ENCODE data around the gene SLC37A1.

Gene SLC37A1

GRCh38 chr21:42547001-42547905, 33.6 kb downstream of the SLC37A1 start:
- TF ChIP-seq ZNF629 (tag by site-specific recombination; IDR thresholded peaks at IDR 0.05) (no peak), ZNF214 (tag by site-specific recombination; IDR thresholded peaks at IDR 0.05; ENCODE audit: borderline replicate concordance) (no peak), ZNF677 (tag by site-specific recombination; IDR thresholded peaks at IDR 0.05) (no peak), ZNF280C (tag by site-specific recombination; IDR thresholded peaks at IDR 0.05) (no peak), ZSCAN4 (tag by site-specific recombination; IDR thresholded peaks at IDR 0.05) (no peak), ZNF48 (tag by site-specific recombination; IDR thresholded peaks at IDR 0.05) (no peak), TSHZ1 (tag by site-specific recombination; IDR thresholded peaks at IDR 0.05; ENCODE audit: borderline replicate concordance) (no peak), ZSCAN23 (tag by site-specific recombination; IDR thresholded peaks at IDR 0.05) (no peak), SP7 (tag by site-specific recombination; IDR thresholded peaks at IDR 0.05) (no peak), INSM2 (tag by site-specific recombination; IDR thresholded peaks at IDR 0.05) (no peak), PRDM4 (tag by site-specific recombination; IDR thresholded peaks at IDR 0.05) (no peak), SETDB1 (IDR thresholded peaks at IDR 0.05; ENCODE audit: insufficient read length, low read length) (no peak), ZNF19 (tag by site-specific recombination; IDR thresholded peaks at IDR 0.05; ENCODE audit: low read depth) (no peak), GLIS2 (tag by site-specific recombination; IDR thresholded peaks at IDR 0.05) (no peak), ZNF174 (tag by site-specific recombination; IDR thresholded peaks at IDR 0.05) (no peak), WT1 (tag by site-specific recombination; IDR thresholded peaks at IDR 0.05) (no peak), ZBTB6 (tag by site-specific recombination; IDR thresholded peaks at IDR 0.05) (no peak), ZNF10 (tag by site-specific recombination; IDR thresholded peaks at IDR 0.05) (no peak), ZNF169 (tag by site-specific recombination; IDR thresholded peaks at IDR 0.05) (no peak), MZF1 (tag by site-specific recombination; IDR thresholded peaks at IDR 0.05; ENCODE audit: borderline replicate concordance) (no peak)
- H3K9me3 ChIP-seq (ENCODE audit: control insufficient read depth, insufficient read depth, low read depth, low read length) = no peaks in the 10 kb centered on the region
- ChIA-PET POLR2A (no interaction called here), CTCF (interaction anchor here (0.7 kb wide), 1 partner anchor 47 kb away, joined by 3 read pairs; no protein-coding TSS in a partner anchor)
- no peak overlapping the region for H3K27ac ChIP-seq (ENCODE audit: extremely low read depth, low read depth, low read length)
- H3K4me3 ChIP-seq (ENCODE audit: low read depth, low read length) = no peak overlapping the region
- no peaks in the 10 kb centered on the region for H3K4me1 ChIP-seq (ENCODE audit: control insufficient read depth, insufficient read depth, low read length)
- peaks cover 0 to 37% of the 10 kb centered on the region in 2 experiments; a peak in 1 of 3 replicates for H3K36me3 ChIP-seq (ENCODE audit: control insufficient read depth in 2 of 2, insufficient read depth in 1 of 2, low read length in 2 of 2)
